GM23338 (cell line): ENCODE measurements around the gene ADGRL3. TPM values are rescaled to one million over a fixed set of nuclear protein-coding genes. Genes with fewer than 3 reads are reported as not detected.

Experiments
- ATAC-seq: fragments of 200-7000 bp; cut with Tn5 transposase; 3 replicates; pipeline ENCODE4 v1.9.1; 2020
- DNase-seq: peaks from one replicate; pipeline ENCODE4 v3.0.0-alpha.2; 2015; ENCODE audit warnings: low spot score
- H2AFZ ChIP-seq: fragments of 200-600 bp; sonication (generic); 2 replicates; pipeline ENCODE4 v1.8.0; 2016; ENCODE audit warnings: antibody characterized with exemption, mild to moderate bottlenecking, moderate library complexity
- H3F3A ChIP-seq: fragments of 200-600 bp; sonication (generic); replicated peaks from 2 replicates; pipeline ENCODE4 v1.8.0; 2017; ENCODE audit warnings: antibody characterized with exemption, mixed run types, low read depth
- H3K27ac ChIP-seq: fragments of 200-600 bp; sonication (generic); 2 replicates; pipeline ENCODE4 v1.6.1; 2016; ENCODE audit warnings: low read depth
- H3K27me3 ChIP-seq: fragments of 200-600 bp; sonication (generic); 2 replicates; pipeline ENCODE4 v1.8.0; 2016; ENCODE audit warnings: mild to moderate bottlenecking, mixed run types, moderate library complexity; ENCODE audit not compliant: insufficient read depth
- H3K36me3 ChIP-seq: fragments of 200-600 bp; sonication (generic); 2 replicates; pipeline ENCODE4 v1.8.0; 2016; ENCODE audit warnings: mild to moderate bottlenecking; ENCODE audit not compliant: insufficient read depth
- H3K4me1 ChIP-seq: fragments of 200-600 bp; sonication (generic); 2 replicates; pipeline ENCODE4 v1.8.0; 2016; ENCODE audit warnings: mild to moderate bottlenecking, moderate library complexity; ENCODE audit not compliant: insufficient read depth
- H3K4me2 ChIP-seq: fragments of 200-600 bp; sonication (generic); 2 replicates; pipeline ENCODE4 v1.7.1; 2017; ENCODE audit warnings: mixed run types
- H3K4me3 ChIP-seq: fragments of 200-600 bp; sonication (generic); 2 replicates; pipeline ENCODE4 v1.6.1; 2016; ENCODE audit warnings: mixed run types
- H3K79me2 ChIP-seq: fragments of 200-600 bp; sonication (generic); replicated peaks from 2 replicates; pipeline ENCODE4 v1.8.0; 2017; ENCODE audit warnings: mild to moderate bottlenecking; ENCODE audit not compliant: insufficient read depth
- H3K9me2 ChIP-seq: fragments of 200-600 bp; sonication (generic); 2 replicates; pipeline ENCODE4 v1.8.0; 2017; ENCODE audit not compliant: insufficient read depth
- H4K20me1 ChIP-seq: fragments of 200-600 bp; sonication (generic); replicated peaks from 2 replicates; pipeline ENCODE4 v1.8.0; 2017; ENCODE audit warnings: mild to moderate bottlenecking; ENCODE audit not compliant: insufficient read depth
- H3K27ac Mint-ChIP-seq: 2 replicates; pipeline ENCODE4 v1.8.0; 2020; ENCODE audit warnings: inconsistent platforms, mild to moderate bottlenecking, moderate library complexity, mixed read lengths
- H3K27me3 Mint-ChIP-seq: 3 replicates; pipeline ENCODE4 v1.8.0; 2022; ENCODE audit warnings: low read depth, mild to moderate bottlenecking, moderate library complexity, mixed read lengths, inconsistent platforms; ENCODE audit not compliant: insufficient read depth, poor library complexity
- H3K36me3 Mint-ChIP-seq: 3 replicates; pipeline ENCODE4 v1.8.0; 2021; ENCODE audit warnings: low read depth, mild to moderate bottlenecking, inconsistent platforms, moderate library complexity, mixed read lengths
- H3K4me1 Mint-ChIP-seq: 3 replicates; pipeline ENCODE4 v1.8.0; 2020; ENCODE audit warnings: mild to moderate bottlenecking, inconsistent platforms, mixed read lengths
- H3K4me3 Mint-ChIP-seq: 3 replicates; pipeline ENCODE4 v1.8.0; 2021; ENCODE audit warnings: moderate library complexity, mild to moderate bottlenecking, inconsistent platforms, mixed read lengths
- H3K9me3 Mint-ChIP-seq: 3 replicates; pipeline ENCODE4 v1.8.0; 2020; ENCODE audit warnings: moderate library complexity, mild to moderate bottlenecking, inconsistent platforms, mixed read lengths
- CREB1 ChIP-seq: fragments of 250-450 bp; sonication (Bioruptor Pico); IDR thresholded peaks from 2 replicates; pipeline ENCODE4 v1.5.0; 2020; ENCODE audit warnings: low read depth, mild to moderate bottlenecking, moderate library complexity
- EZH2 ChIP-seq: fragments of 200-600 bp; sonication (generic); IDR thresholded peaks from one replicate; pipeline ENCODE4 v1.8.0; 2017; ENCODE audit warnings: antibody characterized with exemption, mild to moderate bottlenecking, low read depth; ENCODE audit not compliant: unreplicated experiment
- EZH2phosphoT487 ChIP-seq: fragments of 200-600 bp; sonication (generic); IDR thresholded peaks from one replicate; pipeline ENCODE4 v1.8.1; 2018; ENCODE audit warnings: antibody characterized with exemption; ENCODE audit not compliant: unreplicated experiment
- JUNB ChIP-seq: IDR thresholded peaks from one replicate; pipeline ENCODE4 v1.6.1; 2016; ENCODE audit warnings: antibody characterized with exemption; ENCODE audit not compliant: unreplicated experiment
- NANOG ChIP-seq: IDR thresholded peaks from 2 replicates; pipeline ENCODE4 v1.6.1; 2016; ENCODE audit warnings: antibody characterized with exemption, borderline replicate concordance
- POLR2AphosphoS5 ChIP-seq: IDR thresholded peaks from 2 replicates; pipeline ENCODE4 v1.6.1; 2016; ENCODE audit warnings: antibody characterized with exemption, low read depth
- STAT1 ChIP-seq: IDR thresholded peaks from one replicate; pipeline ENCODE4 v1.6.1; 2016; ENCODE audit warnings: antibody characterized with exemption; ENCODE audit not compliant: unreplicated experiment
- ZNF114 ChIP-seq: fragments of 250-450 bp; sonication (Bioruptor Pico); IDR thresholded peaks from 2 replicates; pipeline ENCODE4 v1.5.0; 2020; ENCODE audit warnings: mild to moderate bottlenecking, moderate library complexity
- ZNF331 ChIP-seq: fragments of 250-450 bp; sonication (Bioruptor Pico); IDR thresholded peaks from 2 replicates; pipeline ENCODE4 v1.5.0; 2020; ENCODE audit warnings: low read depth, mild to moderate bottlenecking, moderate library complexity
- polyA plus RNA-seq: library from polyadenylated mRNA; unstranded; fragments of >200 nt; fragmentation: Nextera tagmentation; extraction: Ambion mirVana; gene quantifications from 2 replicates; pipeline ENCODE4 v1.2.1, GENCODE V29; 2016
- total RNA-seq: library from RNA; depleted of rRNA; stranded (reverse); fragments of >200 nt; shearing (Covaris generic); gene quantifications from 2 replicates; pipeline ENCODE4 v1.2.3, GENCODE V29; 2014
- TF ChIP-seq, protein P1 (sequence below): IDR thresholded peaks from 2 replicates; pipeline ENCODE4 v1.6.1; 2016; ENCODE audit warnings: antibody characterized with exemption
- TF ChIP-seq, protein P2 (sequence below): fragments of 250-450 bp; sonication (Bioruptor Pico); IDR thresholded peaks from 2 replicates; pipeline ENCODE4 v1.5.0; 2020; ENCODE audit warnings: mild to moderate bottlenecking, moderate library complexity
- TF ChIP-seq, protein P3 (sequence below), 2 experiments: fragments of 200-600 bp in 1 of 2; sonication (generic) in 1 of 2; conservative IDR thresholded peaks; 2 replicates each; pipeline versions ENCODE4 v1.5.1 to v1.6.1; 2016 to 2017; ENCODE audit warnings: antibody characterized with exemption in 2 of 2, low read depth in 2 of 2, mild to moderate bottlenecking in 2 of 2, moderate library complexity in 1 of 2
- TF ChIP-seq, protein P4 (sequence below): IDR thresholded peaks from one replicate; pipeline ENCODE4 v1.6.1; 2018; ENCODE audit warnings: antibody characterized with exemption; ENCODE audit not compliant: unreplicated experiment

ADGRL3 gene
- total and polyA plus RNA-seq, 2 experiments from 2014 or later, result 9.7 to 16.5 TPM

DNA sequence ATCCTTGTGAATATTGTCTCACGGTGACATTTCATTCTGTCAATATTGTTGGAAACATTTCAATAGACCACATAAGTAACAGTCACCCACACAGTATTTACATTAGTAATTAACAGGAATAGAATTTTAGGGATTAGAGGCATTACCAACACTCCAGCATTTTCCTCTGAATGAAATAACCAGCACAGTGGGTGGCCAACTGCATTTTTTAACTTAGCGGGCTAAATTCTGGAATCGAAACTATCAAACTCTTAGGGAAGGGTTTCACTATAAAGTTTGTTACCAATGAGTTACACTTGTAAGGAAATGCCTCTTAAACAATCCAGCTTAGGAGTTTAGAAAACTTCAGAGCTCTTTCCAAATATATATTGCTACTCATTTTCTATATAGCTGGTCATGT lies 403.0 kb downstream of the ADGRL3 start:
- peaks cover 5% of the 10 kb centered on the region for H3K27me3 Mint-ChIP-seq
- H3K36me3 Mint-ChIP-seq, result no peaks in the 10 kb centered on the region; the same call in 1 of the 3 replicates
- TF ChIP-seq, protein P1, sequence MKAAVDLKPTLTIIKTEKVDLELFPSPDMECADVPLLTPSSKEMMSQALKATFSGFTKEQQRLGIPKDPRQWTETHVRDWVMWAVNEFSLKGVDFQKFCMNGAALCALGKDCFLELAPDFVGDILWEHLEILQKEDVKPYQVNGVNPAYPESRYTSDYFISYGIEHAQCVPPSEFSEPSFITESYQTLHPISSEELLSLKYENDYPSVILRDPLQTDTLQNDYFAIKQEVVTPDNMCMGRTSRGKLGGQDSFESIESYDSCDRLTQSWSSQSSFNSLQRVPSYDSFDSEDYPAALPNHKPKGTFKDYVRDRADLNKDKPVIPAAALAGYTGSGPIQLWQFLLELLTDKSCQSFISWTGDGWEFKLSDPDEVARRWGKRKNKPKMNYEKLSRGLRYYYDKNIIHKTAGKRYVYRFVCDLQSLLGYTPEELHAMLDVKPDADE, result no peak
- no peak for TF ChIP-seq CREB1 (CRISPR knock-in tag)
- TF ChIP-seq, protein P2, sequence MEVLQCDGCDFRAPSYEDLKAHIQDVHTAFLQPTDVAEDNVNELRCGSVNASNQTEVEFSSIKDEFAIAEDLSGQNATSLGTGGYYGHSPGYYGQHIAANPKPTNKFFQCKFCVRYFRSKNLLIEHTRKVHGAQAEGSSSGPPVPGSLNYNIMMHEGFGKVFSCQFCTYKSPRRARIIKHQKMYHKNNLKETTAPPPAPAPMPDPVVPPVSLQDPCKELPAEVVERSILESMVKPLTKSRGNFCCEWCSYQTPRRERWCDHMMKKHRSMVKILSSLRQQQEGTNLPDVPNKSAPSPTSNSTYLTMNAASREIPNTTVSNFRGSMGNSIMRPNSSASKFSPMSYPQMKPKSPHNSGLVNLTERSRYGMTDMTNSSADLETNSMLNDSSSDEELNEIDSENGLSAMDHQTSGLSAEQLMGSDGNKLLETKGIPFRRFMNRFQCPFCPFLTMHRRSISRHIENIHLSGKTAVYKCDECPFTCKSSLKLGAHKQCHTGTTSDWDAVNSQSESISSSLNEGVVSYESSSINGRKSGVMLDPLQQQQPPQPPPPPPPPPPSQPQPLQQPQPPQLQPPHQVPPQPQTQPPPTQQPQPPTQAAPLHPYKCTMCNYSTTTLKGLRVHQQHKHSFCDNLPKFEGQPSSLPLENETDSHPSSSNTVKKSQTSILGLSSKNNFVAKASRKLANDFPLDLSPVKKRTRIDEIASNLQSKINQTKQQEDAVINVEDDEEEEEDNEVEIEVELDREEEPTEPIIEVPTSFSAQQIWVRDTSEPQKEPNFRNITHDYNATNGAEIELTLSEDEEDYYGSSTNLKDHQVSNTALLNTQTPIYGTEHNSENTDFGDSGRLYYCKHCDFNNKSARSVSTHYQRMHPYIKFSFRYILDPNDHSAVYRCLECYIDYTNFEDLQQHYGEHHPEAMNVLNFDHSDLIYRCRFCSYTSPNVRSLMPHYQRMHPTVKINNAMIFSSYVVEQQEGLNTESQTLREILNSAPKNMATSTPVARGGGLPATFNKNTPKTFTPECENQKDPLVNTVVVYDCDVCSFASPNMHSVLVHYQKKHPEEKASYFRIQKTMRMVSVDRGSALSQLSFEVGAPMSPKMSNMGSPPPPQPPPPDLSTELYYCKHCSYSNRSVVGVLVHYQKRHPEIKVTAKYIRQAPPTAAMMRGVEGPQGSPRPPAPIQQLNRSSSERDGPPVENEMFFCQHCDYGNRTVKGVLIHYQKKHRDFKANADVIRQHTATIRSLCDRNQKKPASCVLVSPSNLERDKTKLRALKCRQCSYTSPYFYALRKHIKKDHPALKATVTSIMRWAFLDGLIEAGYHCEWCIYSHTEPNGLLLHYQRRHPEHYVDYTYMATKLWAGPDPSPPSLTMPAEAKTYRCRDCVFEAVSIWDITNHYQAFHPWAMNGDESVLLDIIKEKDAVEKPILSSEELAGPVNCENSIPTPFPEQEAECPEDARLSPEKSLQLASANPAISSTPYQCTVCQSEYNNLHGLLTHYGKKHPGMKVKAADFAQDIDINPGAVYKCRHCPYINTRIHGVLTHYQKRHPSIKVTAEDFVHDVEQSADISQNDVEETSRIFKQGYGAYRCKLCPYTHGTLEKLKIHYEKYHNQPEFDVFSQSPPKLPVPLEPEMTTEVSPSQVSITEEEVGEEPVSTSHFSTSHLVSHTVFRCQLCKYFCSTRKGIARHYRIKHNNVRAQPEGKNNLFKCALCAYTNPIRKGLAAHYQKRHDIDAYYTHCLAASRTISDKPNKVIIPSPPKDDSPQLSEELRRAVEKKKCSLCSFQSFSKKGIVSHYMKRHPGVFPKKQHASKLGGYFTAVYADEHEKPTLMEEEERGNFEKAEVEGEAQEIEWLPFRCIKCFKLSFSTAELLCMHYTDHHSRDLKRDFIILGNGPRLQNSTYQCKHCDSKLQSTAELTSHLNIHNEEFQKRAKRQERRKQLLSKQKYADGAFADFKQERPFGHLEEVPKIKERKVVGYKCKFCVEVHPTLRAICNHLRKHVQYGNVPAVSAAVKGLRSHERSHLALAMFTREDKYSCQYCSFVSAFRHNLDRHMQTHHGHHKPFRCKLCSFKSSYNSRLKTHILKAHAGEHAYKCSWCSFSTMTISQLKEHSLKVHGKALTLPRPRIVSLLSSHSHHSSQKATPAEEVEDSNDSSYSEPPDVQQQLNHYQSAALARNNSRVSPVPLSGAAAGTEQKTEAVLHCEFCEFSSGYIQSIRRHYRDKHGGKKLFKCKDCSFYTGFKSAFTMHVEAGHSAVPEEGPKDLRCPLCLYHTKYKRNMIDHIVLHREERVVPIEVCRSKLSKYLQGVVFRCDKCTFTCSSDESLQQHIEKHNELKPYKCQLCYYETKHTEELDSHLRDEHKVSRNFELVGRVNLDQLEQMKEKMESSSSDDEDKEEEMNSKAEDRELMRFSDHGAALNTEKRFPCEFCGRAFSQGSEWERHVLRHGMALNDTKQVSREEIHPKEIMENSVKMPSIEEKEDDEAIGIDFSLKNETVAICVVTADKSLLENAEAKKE, result no peak
- TF ChIP-seq, protein P3, sequence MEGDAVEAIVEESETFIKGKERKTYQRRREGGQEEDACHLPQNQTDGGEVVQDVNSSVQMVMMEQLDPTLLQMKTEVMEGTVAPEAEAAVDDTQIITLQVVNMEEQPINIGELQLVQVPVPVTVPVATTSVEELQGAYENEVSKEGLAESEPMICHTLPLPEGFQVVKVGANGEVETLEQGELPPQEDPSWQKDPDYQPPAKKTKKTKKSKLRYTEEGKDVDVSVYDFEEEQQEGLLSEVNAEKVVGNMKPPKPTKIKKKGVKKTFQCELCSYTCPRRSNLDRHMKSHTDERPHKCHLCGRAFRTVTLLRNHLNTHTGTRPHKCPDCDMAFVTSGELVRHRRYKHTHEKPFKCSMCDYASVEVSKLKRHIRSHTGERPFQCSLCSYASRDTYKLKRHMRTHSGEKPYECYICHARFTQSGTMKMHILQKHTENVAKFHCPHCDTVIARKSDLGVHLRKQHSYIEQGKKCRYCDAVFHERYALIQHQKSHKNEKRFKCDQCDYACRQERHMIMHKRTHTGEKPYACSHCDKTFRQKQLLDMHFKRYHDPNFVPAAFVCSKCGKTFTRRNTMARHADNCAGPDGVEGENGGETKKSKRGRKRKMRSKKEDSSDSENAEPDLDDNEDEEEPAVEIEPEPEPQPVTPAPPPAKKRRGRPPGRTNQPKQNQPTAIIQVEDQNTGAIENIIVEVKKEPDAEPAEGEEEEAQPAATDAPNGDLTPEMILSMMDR (conservative IDR thresholded peaks at IDR 0.05; ENCODE audit: low read depth in 2 of 2), result no peak
- TF ChIP-seq POLR2AphosphoS5, result no peak
- TF ChIP-seq EZH2, result no peak
- TF ChIP-seq ZNF331 (CRISPR knock-in tag), result no peak
- no peak for TF ChIP-seq STAT1
- TF ChIP-seq, protein P4, sequence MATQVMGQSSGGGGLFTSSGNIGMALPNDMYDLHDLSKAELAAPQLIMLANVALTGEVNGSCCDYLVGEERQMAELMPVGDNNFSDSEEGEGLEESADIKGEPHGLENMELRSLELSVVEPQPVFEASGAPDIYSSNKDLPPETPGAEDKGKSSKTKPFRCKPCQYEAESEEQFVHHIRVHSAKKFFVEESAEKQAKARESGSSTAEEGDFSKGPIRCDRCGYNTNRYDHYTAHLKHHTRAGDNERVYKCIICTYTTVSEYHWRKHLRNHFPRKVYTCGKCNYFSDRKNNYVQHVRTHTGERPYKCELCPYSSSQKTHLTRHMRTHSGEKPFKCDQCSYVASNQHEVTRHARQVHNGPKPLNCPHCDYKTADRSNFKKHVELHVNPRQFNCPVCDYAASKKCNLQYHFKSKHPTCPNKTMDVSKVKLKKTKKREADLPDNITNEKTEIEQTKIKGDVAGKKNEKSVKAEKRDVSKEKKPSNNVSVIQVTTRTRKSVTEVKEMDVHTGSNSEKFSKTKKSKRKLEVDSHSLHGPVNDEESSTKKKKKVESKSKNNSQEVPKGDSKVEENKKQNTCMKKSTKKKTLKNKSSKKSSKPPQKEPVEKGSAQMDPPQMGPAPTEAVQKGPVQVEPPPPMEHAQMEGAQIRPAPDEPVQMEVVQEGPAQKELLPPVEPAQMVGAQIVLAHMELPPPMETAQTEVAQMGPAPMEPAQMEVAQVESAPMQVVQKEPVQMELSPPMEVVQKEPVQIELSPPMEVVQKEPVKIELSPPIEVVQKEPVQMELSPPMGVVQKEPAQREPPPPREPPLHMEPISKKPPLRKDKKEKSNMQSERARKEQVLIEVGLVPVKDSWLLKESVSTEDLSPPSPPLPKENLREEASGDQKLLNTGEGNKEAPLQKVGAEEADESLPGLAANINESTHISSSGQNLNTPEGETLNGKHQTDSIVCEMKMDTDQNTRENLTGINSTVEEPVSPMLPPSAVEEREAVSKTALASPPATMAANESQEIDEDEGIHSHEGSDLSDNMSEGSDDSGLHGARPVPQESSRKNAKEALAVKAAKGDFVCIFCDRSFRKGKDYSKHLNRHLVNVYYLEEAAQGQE, result no peak
- no peak for TF ChIP-seq NANOG
- no peak for TF ChIP-seq ZNF114 (CRISPR knock-in tag)
- no peak for TF ChIP-seq JUNB
- TF ChIP-seq EZH2phosphoT487, result no peak
- ATAC-seq (no peak), DNase-seq (no peak)
- H3K9me3 Mint-ChIP-seq, result no peaks in the 10 kb centered on the region; the same call in 2 of the 3 replicates
- Histone ChIP-seq H3K27ac (no peak overlapping the region), H3K4me2 (no peak overlapping the region), H2AFZ (no peak overlapping the region), H3K36me3 (no peaks in the 10 kb centered on the region), H3K27me3 (no peaks in the 10 kb centered on the region), H3F3A (no peaks in the 10 kb centered on the region), H3K79me2 (no peaks in the 10 kb centered on the region), H3K9me2 (no peaks in the 10 kb centered on the region), H3K4me1 (peaks cover 7% of the 10 kb centered on the region), H3K4me3 (no peak overlapping the region), H4K20me1 (no peaks in the 10 kb centered on the region)
- no peak overlapping the region for H3K27ac Mint-ChIP-seq
- no peak overlapping the region for H3K4me3 Mint-ChIP-seq
- H3K4me1 Mint-ChIP-seq, result peaks cover 9% of the 10 kb centered on the region; the same call in 2 of the 3 replicates
